ENCODE measurements around the gene CCDC197. TPM values are rescaled to one million over a fixed set of nuclear protein-coding genes. Genes with fewer than 3 reads are reported as not detected.

The CCDC197 gene
- total and polyA plus RNA-seq, 9 of the 15 experiments (the other 6 are each of a cell fraction or from before 2014, with no cell fraction given): not detected

DNA sequence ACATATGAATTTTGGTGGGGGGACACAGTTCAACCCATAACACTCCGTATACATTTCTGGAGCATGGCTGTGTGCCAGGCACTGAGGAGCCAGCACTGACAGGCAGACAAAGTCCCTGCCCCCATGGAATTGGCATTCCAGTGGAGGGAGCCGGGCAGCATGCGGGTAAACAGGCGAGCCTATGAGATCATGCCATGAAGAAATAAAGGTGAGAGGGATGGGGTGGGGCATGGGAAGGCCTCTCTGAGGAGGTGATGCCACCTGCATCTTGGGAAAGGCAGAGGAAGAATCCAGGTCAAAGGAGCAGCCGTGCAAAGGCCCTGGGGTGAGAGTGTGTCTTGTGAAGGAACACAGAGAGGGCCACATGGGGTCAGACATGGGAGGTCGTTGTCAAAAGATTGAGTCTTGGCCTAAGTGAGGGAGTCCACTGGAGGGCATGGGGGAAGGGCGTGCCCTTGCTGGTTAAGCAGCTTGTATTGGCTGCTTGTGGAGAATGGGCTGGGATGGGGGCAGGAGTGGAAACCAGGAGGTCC, 32.6 kb downstream of the CCDC197 start:
- Histone ChIP-seq H3K27me3 (ENCODE audit: control insufficient read depth in 2 of 2, insufficient read depth in 2 of 2, low read length in 2 of 2) (peaks cover 0 to 12% of the 10 kb centered on the region in 2 experiments; a peak in 1 of 5 replicates), H3K4me1 (replicated peaks in 1 of 2; ENCODE audit: control insufficient read depth in 2 of 2, insufficient read depth in 2 of 2, low read length in 2 of 2) (peaks cover 0 to 7% of the 10 kb centered on the region in 2 experiments; a peak in 1 of 5 replicates), H3K9me3 (replicated peaks; ENCODE audit: control insufficient read depth, insufficient read depth, low read depth, low read length) (no peaks in the 10 kb centered on the region), H3K9ac (ENCODE audit: insufficient read depth in 1 of 2, low read depth in 2 of 2, low read length in 2 of 2) (no peak overlapping the region), H3K4me2 (ENCODE audit: insufficient read depth, low read length) (no peak overlapping the region), H3K4me3 (no peak overlapping the region), H3K36me3 (ENCODE audit: control insufficient read depth, insufficient read depth, low read length) (no peaks in the 10 kb centered on the region), H3K9me1 (ENCODE audit: control insufficient read depth, insufficient read depth, low read length) (no peaks in the 10 kb centered on the region), H3K79me2 (ENCODE audit: control insufficient read depth, insufficient read depth, low read length) (no peaks in the 10 kb centered on the region), H2AFZ (ENCODE audit: low read depth, low read length) (no peak overlapping the region), H3K27ac (ENCODE audit: extremely low read depth, low read depth, low read length) (no peak overlapping the region), H4K20me1 (replicated peaks; ENCODE audit: control insufficient read depth, insufficient read depth, low read length) (peaks cover 6% of the 10 kb centered on the region; the same call in 1 of the 2 replicates)
- ChIA-PET POLR2A (interaction anchor here (0.6 kb wide), 1 partner anchor 143 kb away, joined by 4 read pairs; no protein-coding TSS in a partner anchor), CTCF (ENCODE audit: low intra/inter-chr PET ratio) (no interaction called here)
- 32% methylated on average over 5 of the region's 7 CpGs for WGBS (ENCODE audit: insufficient coverage, low coverage, missing lambda C conversion rate)
- TF ChIP-seq TGIF2 (CRISPR knock-in tag; IDR thresholded peaks at IDR 0.05): no peak
- no peak for TF ChIP-seq ZNF165 (CRISPR knock-in tag; IDR thresholded peaks at IDR 0.05; ENCODE audit: borderline replicate concordance)
- TF ChIP-seq SRSF3 (IDR thresholded peaks at IDR 0.05; ENCODE audit: insufficient read depth, low read length): no peak
- TF ChIP-seq ETV5 (CRISPR knock-in tag; IDR thresholded peaks at IDR 0.05; ENCODE audit: low read depth): no peak
- TF ChIP-seq ZNF444 (CRISPR knock-in tag; IDR thresholded peaks at IDR 0.05): no peak
- no peak for TF ChIP-seq MAFG (tag; conservative IDR thresholded peaks at IDR 0.05)
- no peak for TF ChIP-seq CREB1 (IDR thresholded peaks at IDR 0.05)
- TF ChIP-seq CREB1 (CRISPR knock-in tag; IDR thresholded peaks at IDR 0.05): no peak
- TF ChIP-seq STAT5A (IDR thresholded peaks at IDR 0.05; ENCODE audit: borderline replicate concordance, low read length): no peak
- TF ChIP-seq FOXA1 (IDR thresholded peaks at IDR 0.05; ENCODE audit: borderline replicate concordance): no peak
- TF ChIP-seq FOXP1 (CRISPR knock-in tag; IDR thresholded peaks at IDR 0.05): no peak
- no peak for TF ChIP-seq SAFB (IDR thresholded peaks at IDR 0.05; ENCODE audit: borderline replicate concordance, low read depth, low read length)
- no peak for TF ChIP-seq SMARCE1 (IDR thresholded peaks at IDR 0.05)
- TF ChIP-seq ZNF507 (tag; conservative IDR thresholded peaks at IDR 0.05): no peak
- no peak for TF ChIP-seq MECOM (CRISPR knock-in tag; IDR thresholded peaks at IDR 0.05)
- DNase-seq (ENCODE audit: extremely low read depth in 1 of 4, low spot score in 3 of 4): no peak
- no peak for FAIRE-seq
- no TSS peak for BruUV-seq (replicated peaks)
- intact Hi-C loops (cut with micrococcal nuclease): no loop called here
- ATAC-seq: no peak
- in situ Hi-C loops (cut with MboI): no loop called here
